Limb (tissue), 2 donors: ENCODE results near the gene MPST.

Source experiments
- DNase-seq, 2 donors: peaks; one replicate each; pipeline ENCODE4 v3.0.0-alpha.2; 2016; ENCODE audit errors: extremely low spot score in 2 of 2

The MPST gene

GRCh38 chr22:37077802-37078448 lies 58.4 kb downstream of the MPST start:
- DNase-seq: peak; percentile 13 to 81

- DNase-seq: no peak
These were observed 59.6 kb downstream of the MPST start for GRCh38 chr22:37079158-37079557.
